Fibroblast of skin of scalp (primary cell): Measurements from ENCODE around the gene PNPLA8.
A peak's percentile ranks its signal among the peaks of the same experiment; 100 is the strongest.
"Not testable (repeated sequence)": the region's sequence is repeated elsewhere in the genome, so short reads cannot be mapped to it uniquely, and the experiment has no call there.

Source experiments
- DNase-seq: peaks from one replicate; pipeline ENCODE4 v3.0.0-alpha.2; 2013

PNPLA8 gene

DNA sequence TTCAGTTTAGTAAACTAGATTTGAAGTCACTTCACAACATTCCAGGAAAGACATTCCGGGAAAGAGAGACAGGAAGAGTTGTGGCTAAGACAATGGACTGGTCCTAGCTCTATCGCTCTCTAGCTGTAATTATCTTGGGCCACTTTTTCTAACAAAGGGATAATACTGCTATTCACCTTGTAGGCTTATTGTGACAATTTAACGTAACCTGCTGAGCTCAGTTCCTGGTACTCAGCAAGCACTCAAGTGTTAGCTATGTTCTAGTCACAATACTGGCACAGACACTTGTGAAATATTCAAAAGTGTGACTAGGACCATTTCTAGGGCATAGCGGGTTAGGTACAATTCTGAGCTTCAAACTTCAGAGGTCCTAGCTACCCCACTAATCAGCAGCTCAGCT is 57.7 kb downstream of the PNPLA8 start:
- no peak for DNase-seq

DNA sequence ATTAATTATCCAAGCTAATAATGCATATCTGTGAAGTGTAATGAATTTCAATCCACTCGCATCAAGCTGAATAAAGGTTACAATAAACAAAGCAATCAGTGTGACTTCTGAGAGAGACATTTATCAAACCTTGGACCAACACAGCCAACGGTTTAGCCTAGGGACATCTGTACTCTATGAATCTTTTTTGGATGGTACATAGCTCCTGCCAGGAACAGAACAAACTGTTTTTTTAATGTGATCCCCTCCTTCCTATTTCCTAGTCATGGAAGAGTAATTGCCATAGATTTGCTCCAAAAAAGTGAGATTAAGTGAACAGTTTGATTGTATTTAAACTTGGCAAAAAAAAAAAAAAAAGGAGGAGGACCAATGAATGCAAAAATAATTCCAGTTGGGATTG is 58.5 kb downstream of the PNPLA8 start:
- DNase-seq: no peak

DNA sequence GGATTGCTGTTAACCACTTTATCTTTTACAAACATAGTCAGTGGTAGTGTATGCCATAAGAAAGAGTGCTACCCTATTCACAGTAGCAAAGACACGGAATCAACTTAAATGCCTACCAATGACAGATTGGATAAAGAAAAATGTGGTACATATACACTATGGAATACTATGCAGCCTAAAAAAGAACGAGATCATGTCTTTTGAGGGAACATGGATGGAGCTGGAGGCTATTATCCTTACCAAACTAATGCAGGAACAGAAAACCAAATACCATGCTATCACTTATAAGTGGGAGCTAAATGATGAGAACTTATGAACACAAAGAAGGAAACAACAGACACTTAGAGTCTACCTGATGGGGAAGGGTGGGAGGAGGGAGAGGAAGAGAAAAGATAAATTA is 59.6 kb downstream of the PNPLA8 start:
- not testable (repeated sequence) for DNase-seq

DNA sequence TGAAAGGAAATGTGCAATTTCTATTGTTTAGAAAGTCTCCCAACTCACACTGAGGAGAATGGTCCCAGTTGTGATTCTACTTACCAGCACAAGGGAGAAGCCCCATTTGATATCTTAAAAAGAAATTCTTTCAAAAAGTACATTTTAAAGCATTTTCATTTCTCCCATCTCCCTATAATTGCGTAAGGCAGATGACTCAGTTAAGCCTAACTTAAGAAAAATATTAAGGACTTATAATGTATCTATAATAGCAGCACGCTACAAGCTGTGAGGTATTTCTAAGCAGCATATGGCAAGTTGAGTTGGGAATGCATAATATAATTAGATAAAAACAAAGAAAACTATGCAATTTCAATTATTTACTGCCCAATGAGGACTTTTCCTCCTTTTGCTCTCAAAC is 61.2 kb downstream of the PNPLA8 start:
- DNase-seq: no peak

DNA sequence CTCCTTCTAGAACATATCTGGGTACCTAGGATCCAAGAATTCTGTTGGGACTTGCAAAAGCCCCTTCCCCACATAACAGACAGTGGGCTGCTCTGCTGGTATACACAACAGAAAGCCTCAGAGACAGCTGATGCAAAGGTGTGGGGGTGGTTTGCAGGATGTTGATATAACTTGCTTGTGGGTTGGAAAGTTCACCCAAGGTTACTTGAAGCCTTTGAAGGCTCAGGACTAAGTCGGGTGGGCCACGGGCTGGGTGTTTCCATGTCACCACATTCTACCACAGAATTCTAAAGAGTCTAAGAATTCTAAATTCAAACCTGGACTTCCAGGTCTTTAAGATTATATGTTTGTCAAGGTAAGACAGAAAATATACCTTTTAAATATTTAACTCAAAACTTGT is 62.3 kb downstream of the PNPLA8 start:
- DNase-seq: no peak

DNA sequence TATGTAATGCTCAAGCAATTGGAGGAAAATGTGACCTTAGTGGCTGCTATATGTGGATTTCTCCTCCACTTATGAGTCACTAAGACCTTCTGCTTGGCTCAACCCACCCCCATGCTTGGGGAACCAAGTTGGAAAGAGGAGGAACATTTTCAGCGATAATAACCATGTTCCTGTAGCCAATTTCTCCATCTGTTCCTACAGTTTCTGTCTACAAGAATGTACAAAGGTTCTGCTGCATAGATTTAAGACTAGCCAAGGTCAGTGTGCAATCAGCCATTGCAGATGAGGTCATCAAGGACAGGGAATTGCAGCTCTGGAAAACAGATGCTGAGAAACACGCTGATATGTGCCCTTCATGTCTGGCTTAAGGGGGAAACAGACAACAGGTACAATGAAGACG is 64.1 kb downstream of the PNPLA8 start:
- DNase-seq: no peak

DNA sequence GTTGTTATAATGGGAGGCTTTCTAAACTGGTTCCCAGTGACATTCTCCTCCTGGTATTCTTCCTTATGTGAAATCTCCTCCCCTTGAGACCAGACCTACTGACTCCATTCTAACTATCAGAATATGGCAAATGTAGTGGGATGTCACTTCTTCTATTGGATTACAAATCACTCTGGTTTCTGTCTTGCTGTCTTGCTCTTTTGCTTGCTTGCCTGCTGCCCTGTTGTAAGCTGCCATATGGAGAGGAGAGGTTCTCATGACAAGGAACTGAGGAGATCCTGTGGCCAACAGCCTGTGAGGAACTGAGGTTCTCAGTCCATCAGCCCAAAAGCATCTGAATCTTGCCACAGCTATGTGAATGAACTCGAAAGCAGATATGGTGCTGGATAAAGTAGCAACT is 65.0 kb downstream of the PNPLA8 start:
- DNase-seq: no peak

DNA sequence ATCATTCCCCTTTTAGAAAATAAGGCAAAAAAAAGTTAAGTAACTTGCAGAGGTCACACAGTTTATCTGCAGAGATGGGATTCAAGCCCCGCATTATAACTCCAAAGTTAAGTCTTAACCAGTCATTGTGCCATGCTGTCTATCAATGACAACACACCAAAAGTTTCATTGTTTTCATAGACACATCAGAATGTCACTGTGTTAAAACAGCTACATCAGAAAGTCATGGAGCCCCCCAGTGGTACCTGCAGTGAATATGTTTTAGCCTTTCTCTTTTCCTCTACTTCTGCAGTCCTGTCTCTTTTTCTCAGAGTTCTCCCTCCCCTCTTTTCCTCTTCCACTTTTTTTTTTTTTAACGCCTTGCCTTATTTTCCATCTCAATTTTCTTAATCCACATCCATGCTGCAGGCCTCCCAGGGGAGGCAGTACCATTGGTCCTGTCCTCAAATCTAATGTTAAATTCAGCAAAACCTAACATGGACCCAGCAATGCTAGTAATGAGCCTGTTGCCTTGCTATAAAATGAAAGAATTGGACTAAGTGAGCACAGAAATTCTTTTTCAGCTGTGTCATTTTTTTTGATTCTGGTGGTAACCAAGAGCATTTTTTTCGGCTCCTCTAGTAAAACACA is 65.9 kb downstream of the PNPLA8 start:
- DNase-seq: peak; percentile 40

DNA sequence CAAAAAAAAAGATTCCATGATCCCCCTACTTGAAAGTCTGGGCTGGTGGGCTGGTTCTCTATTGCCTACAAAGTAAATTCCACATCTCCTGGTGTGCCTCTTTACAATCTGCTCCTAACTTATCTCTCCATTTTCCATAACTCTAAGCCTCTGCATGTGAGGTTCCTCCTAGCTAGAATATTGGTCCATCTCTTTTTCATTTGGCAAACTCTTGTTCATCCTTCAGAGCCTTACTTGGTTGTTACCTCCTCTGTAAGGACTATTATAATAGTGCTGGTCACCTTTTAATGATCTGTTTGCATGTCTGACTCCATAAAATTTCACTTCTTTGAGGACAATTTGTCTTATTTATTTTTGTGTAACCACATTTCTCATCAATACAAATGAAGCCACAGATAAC is 68.1 kb downstream of the PNPLA8 start:
- DNase-seq: no peak

DNA sequence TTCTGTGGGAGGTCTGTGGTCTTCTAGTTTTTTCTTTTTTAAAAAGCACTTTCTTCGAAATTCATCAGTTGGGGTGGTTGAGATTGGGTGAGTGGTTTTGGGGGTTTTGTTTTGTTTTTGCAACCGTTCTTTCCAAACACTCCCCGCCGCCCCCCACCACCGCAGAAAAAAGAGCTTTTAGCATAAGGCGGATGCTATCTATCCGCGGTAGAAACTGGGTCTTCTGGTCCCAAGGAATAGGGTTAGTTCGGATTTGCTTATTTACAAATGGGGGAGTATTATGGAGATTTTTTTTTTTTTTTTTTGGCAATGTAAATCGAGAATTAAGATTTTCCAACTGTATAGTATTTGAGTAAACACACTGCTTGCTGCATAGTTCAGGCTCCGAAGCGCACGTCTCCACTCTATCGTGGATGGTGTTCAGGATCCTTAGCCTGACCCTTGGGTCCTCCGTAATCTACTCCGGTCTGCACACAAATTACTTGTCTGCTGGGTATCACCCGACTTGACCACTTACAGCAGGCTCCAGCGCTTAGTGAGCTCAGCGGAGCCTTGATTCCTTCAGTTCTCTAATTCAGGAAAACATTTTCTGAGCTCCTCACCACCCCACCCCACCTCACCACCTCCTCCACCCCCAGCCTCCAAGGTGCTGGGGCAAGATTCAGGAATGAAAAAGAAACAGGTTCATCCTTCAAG is 68.9 kb downstream of the PNPLA8 start:
- DNase-seq: no peak

DNA sequence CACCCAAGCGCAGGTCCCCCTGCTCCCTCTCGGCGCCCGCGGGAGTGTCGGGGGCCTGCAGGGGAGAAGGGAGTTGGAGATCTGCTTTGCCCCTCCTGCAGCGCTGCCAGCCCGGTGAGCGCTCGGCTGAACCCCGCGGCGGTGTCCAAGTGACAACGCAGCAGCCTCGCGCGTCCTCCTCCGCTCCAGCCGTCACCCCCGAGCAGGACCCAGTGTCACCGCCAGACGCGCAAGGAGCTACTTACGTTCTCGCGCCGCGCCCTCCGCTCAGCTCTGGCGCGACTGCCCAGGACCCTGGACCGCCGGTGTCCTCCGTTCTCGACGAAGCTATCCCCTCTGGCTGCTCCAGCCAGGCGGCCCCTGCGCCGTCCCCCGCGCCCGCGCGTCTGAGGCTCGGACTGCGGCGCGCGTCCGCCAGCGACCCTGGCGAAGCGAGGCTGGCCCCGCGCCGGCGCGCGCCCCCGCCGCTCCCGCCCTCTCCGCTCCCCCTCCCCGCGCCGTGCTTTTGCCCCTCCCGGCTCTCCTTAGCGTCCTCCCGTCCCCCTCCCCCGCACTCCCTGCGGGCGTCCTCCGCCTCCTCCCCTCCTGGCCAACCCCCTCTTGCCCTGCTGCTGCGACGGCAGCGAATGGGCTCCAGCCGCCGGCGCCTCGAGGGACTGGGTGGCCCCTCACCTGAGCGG is 69.8 kb downstream of the PNPLA8 start, which contains the start of gene NRCAM:
Gene NRCAM (minus strand): TSS at position 439 of the 680 bp plus-strand sequence. CDS start 216,372 bp downstream, outside the sequence.
- DNase-seq: peak; percentile 17

DNA sequence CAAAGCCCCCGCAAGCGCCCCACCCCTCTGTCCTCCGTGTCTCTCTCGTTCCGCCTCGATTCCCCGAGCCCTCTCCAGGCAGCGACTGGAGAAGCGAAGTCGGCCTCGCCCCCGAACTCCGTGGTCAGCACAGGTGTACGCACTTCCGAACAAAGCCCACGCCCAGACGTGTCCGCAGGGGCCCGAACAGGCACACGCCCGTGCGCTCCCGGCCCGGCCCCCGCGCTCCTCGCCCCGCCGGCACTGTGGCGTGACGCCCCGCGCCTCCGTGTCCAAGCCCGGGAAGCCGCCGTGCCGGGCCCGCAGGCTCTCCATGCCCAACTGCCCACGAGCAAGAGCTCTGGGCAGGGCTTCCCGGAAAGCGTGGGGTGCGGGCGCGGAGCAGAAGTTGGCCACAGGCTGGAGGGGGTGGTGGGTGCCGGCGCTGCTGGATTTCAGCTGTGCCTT is 70.4 kb downstream of the PNPLA8 start:
- no peak for DNase-seq

DNA sequence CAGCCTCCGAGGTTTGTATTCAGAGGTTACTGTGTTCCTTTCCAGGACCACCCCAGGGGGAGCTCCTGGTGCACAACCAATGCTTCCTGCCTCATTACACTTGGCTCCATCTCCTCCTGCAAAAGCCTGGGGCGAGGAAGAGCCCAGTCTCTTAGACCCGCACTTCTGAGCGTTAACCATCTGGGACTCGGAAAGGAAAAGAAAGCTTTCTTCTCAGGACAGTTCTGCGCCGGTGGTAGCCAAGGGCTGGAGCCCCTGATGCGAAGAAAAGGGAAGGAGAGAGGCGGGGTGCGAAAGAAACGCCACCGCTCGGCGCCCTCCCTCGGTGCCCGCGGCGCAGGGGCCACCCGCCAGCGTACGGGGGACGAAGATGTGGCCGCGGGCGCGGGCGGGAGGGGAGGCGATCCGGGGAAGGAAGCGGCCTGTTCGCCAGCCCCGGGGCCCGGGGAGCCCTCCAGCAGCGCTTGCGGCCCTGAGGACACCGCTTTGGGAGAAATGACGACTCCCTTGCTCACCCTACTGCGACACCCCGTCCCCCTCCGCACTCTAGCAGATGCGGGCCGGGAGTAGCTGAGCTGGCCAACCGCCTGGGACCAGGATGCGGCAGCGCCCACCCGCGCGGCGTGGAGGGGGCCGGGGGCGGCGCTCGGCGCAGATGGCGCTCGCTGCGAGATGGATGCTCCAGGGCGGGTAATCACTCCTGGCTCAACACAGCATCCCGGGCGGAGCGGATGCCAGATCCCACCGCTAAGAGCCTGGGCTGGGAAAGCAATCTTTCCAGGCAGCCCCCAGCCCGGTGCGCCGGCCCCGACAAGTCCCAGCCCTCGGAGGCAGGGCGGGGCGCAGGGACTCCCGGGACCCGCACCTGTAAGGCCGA is 71.0 kb downstream of the PNPLA8 start:
- DNase-seq: peak; percentile 29

DNA sequence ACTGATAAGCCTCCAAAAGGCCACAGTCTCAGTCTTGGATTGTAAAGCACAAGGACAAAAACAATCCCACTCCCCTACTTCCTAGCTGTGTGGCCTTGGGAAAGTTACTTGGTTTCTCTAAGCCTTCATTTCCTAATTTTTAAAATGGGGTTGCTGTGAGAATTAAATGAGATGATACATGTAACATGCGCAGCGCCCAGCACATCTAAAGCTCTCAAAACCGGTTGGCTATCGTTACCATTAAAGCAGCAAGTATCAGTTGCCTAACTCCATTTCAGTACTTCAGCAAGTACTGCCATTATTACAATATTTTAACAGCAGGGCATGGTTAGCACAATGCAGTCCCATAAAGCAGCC is 71.6 kb downstream of the PNPLA8 start:
- DNase-seq: no peak

DNA sequence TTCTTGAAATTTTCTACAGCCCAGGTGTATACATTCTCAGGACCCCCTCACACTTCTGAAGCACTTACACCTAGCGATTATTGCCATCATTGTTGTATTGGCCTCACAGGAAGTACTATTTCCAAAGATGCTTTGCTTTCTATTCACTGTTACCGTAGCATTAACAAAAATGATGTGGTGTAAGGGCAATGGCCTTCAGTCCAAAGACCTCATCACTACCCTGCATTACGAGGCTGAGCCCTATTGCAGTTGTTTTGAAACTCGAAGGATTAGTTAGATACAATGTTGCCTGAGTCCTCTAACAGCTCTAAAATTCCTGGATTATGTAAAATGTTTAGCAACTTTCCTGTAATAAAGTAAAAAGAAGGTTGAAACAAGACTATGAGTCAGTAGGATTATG is 72.6 kb downstream of the PNPLA8 start:
- DNase-seq: no peak

DNA sequence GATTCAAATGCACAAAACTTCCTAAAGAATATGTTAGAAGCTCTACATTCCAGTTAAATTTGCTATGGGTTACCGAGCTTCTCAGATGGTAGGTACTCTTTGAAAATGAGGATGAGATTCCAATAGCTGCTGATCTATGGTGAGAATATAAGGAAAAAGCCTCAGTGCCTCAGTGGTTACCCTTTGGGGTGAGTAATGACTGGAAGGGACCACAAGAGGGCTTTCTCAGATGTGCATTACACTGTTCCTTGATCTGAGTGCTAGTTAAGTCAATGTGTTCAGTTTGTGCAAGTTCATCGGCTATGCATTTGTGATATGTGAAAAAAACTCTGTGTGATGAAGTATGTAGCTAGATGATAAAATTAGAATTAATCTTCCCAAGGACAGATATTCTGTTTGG is 73.2 kb downstream of the PNPLA8 start:
- peak; percentile 31 for DNase-seq

DNA sequence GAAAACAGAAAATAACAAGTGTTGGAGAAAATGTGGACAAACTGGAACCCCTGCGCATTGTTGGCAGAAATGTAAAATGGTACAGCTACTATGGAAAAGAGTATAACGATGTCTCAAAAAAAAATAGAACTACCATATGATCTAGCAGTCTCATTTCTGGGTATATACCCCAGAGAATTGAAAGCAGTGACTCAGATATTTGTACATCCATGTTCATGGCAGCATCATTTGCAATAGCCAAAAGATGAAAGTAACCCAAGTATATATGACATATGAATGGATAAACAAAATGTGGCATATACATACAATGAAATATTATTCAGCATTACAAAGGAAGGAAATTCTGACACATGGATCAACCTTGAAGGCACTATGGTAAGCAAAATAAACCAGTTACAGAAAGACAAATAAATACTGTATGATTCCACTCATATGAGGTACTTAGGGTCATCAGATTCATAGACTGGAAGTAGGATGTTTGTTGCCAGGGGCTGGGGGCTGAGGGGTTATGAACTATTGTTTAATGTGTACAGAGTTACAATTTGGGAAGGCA is 74.6 kb downstream of the PNPLA8 start:
- no peak for DNase-seq

DNA sequence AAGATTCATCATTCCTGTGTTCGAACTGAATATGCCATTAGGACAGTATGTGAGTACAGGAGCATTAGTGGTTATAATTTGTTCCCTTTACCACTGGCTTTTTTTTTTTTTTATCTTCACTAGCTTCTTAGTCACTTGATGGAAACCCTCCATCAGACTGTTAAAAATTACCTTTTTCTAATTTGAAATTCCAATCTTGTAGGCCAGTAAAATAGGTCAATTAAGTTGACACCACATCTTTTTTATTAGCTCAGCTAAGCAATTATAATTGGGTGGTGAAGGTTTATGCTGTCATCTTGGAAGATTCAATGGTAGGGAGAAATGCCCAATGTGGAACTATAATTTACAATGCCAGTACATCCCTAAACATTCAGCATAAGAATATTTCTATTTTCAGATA is 75.8 kb downstream of the PNPLA8 start:
- no peak for DNase-seq

DNA sequence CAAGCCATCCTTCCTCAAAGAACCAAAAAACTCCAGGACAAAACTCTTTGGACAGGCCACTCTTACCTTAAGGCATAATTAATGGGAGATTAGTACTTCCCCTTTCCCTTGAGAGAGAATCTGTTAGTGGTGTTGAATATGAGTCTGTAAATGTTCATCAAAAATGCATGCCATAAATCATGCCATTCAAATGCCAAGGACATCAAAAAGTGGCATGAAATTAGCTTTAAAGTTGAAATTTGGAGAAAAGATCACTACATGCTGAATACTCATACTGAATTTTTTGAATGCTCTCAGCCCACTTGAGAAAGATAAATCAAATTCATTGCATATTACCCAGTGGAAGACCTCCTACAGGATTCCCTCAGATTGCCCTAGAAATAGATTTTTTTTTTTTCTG is 76.4 kb downstream of the PNPLA8 start:
- no peak for DNase-seq

DNA sequence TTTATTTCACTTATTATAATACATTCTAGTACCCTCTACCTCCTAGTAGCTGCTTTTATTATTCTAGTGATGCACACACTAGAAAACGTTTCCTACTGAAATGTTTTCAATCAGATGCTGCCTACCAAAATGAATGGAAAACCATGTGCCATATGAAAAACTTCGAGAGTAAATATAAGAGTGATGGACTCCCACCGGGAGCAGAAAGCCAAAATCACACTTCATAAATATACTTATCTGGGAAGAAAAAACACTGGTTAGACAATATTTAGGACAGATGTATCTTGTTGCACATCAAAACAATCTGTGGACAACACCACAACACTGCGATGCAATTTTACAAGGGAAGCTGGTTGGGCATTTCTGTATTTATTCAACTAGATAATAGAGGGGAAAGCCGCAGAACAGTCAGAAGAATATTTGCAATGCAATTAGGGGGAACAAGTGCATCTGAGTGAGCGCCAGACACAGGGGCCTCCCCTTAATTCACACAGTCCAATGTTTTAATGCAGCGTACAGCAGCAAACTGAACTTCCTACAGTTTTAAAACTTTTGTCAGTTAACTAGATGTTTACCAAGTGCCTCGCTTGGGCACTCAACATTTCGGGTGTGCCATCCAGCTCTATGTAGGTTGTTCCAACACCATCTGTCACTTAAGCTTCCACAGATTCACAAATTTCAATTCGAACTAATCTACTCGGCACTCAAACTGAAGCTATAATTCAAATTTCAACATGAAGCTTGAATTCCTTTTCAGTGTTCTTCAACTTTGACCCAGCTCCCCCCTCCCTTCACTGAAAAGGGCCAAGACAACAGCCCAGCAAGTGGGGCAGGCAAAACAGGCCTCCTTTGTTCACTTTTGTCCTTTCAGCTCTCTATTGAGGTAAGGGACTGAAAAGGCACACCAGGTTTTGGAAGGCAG is 77.1 kb downstream of the PNPLA8 start:
- DNase-seq: no peak

DNA sequence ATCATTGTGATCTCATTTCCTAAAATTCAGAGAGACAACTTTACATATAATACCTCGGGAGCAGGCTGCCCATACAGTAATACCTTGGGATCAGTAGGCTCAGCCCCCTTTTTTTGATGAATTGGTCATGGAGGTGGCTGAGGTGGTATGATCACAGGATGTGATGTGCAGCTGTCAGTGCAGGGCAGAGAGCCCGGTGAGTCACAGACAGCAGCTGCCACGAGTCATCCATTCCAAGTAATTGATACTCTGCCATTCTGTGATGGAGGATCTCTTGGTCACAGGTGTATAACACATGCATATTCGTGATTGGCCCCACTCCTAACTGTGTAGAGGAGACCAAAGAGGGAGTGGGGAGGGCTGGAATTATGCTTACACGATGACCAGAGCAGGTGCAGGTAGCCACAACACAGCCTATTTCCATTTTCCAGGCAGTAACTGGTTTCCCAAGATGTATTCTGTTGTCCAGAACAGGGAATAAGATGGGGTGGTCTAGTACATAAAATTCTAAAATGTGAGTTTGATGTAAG is 83.8 kb downstream of the PNPLA8 start:
- DNase-seq: no peak
